AG04449 (cell line): ENCODE results near the gene BTG1.

Experiments used
- CTCF ChIA-PET: fragments of 350-600 bp; formaldehyde crosslinking; extraction: SDS; loops from one replicate; lab custom pipeline; 2021; ENCODE audit warnings: antibody characterized with exemption; lab: Yijun Ruan, JAX
- POLR2A ChIA-PET: fragments of 400-600, 350-600 bp; formaldehyde crosslinking; extraction: SDS; loops from one replicate; lab custom pipeline; 2020; ENCODE audit warnings: antibody characterized with exemption, inconsistent platforms; lab: Yijun Ruan, JAX
- DNase-seq: peaks from one replicate; pipeline ENCODE4 v3.0.0-alpha.2; 2010; ENCODE audit warnings: low read depth, low spot score
- H3K4me3 ChIP-seq: 2 replicates; pipeline ENCODE4 v1.5.1; 2011; ENCODE audit warnings: low read depth, mild to moderate bottlenecking, control low read depth, low read length
- TF ChIP-seq, protein P1 (sequence below): IDR thresholded peaks from one replicate; pipeline ENCODE4 v1.5.1; 2011; ENCODE audit warnings: mild to moderate bottlenecking, moderate library complexity, low read length, control low read depth, inconsistent platforms; ENCODE audit not compliant: insufficient read depth; ENCODE audit errors: missing control alignments

Gene BTG1

GRCh38 chr12:92146497-92147224, 1.0 kb upstream of the BTG1 start:
- no peak for DNase-seq
- ChIA-PET CTCF (interaction anchor here (0.9 to 4.7 kb wide), 6 partner anchors 10 to 423 kb away, joined by 3 to 43 read pairs (median 4); no protein-coding TSS in a partner anchor), POLR2A (interaction anchor here (0.6 to 3.2 kb wide), 27 partner anchors 10 to 765 kb away, joined by 3 to 43 read pairs (median 5); no protein-coding TSS in a partner anchor)
- peak overlapping the region; percentile 85 for H3K4me3 ChIP-seq
- TF ChIP-seq, protein P1, sequence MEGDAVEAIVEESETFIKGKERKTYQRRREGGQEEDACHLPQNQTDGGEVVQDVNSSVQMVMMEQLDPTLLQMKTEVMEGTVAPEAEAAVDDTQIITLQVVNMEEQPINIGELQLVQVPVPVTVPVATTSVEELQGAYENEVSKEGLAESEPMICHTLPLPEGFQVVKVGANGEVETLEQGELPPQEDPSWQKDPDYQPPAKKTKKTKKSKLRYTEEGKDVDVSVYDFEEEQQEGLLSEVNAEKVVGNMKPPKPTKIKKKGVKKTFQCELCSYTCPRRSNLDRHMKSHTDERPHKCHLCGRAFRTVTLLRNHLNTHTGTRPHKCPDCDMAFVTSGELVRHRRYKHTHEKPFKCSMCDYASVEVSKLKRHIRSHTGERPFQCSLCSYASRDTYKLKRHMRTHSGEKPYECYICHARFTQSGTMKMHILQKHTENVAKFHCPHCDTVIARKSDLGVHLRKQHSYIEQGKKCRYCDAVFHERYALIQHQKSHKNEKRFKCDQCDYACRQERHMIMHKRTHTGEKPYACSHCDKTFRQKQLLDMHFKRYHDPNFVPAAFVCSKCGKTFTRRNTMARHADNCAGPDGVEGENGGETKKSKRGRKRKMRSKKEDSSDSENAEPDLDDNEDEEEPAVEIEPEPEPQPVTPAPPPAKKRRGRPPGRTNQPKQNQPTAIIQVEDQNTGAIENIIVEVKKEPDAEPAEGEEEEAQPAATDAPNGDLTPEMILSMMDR = no peak

DNA sequence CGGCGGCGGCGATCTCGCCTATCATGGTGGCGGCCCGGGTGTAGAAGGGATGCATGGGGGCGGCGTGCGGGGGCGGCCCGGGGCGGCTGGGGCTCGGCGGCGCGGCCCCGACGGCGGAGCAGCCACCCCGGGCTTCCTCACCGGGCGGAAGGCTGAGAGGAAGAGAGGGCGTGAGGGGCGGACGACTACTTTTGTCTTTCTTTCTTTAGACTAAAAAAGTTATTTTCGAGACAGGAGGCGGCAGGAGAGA, 240 bp downstream of the BTG1 start:
- POLR2A ChIA-PET = interaction anchor here (0.6 to 3.2 kb wide), 48 partner anchors 8 to 1274 kb away, joined by 3 to 43 read pairs (median 4); no protein-coding TSS in a partner anchor
- no peak for DNase-seq
- TF ChIP-seq, protein P1 = no peak

GRCh38 chr12:92144631-92145480, 790 bp downstream of the BTG1 start:
- DNase-seq = no peak
- ChIA-PET CTCF (interaction anchor here (0.8 to 4.7 kb wide), 15 partner anchors 10 to 763 kb away, joined by 3 to 43 read pairs (median 4); no protein-coding TSS in a partner anchor), POLR2A (interaction anchor here (0.6 to 3.2 kb wide), 39 partner anchors 8 to 1275 kb away, joined by 3 to 43 read pairs (median 4); no protein-coding TSS in a partner anchor)
- TF ChIP-seq, protein P1 = peak; percentile 11
- H3K4me3 ChIP-seq = peak overlapping the region; percentile 95

More for the DNA sequence above, 240 bp downstream of the BTG1 start:
- CTCF ChIA-PET = interaction anchor here (0.6 to 4.7 kb wide), 10 partner anchors 8 to 763 kb away, joined by 3 to 43 read pairs (median 4); no protein-coding TSS in a partner anchor
- H3K4me3 ChIP-seq = peak overlapping the region; percentile 95

- H3K4me3 ChIP-seq = peak overlapping the region; percentile 95
- DNase-seq = peak; percentile 89
- POLR2A ChIA-PET = interaction anchor here (0.6 to 3.2 kb wide), 16 partner anchors 10 to 783 kb away, joined by 3 to 43 read pairs (median 8); no protein-coding TSS in a partner anchor
- TF ChIP-seq, protein P1 = peak; percentile 82
- CTCF ChIA-PET = interaction anchor here (0.6 to 4.7 kb wide), 19 partner anchors 9 to 762 kb away, joined by 3 to 43 read pairs (median 3); no protein-coding TSS in a partner anchor
Observed at GRCh38 chr12:92143686-92144630, 1.7 kb downstream of the BTG1 start.

- no peak for DNase-seq
- POLR2A ChIA-PET = interaction anchor here (0.6 to 3.2 kb wide), 6 partner anchors 9 to 761 kb away, joined by 4 to 43 read pairs (median 18); no protein-coding TSS in a partner anchor
- CTCF ChIA-PET = interaction anchor here (0.6 to 4.7 kb wide), 15 partner anchors 9 to 761 kb away, joined by 3 to 43 read pairs (median 3); no protein-coding TSS in a partner anchor
- TF ChIP-seq, protein P1 = no peak
- H3K4me3 ChIP-seq = peak overlapping the region; percentile 95
Observed at GRCh38 chr12:92143258-92143657, 2.4 kb downstream of the BTG1 start.
